T-helper 1 cell treated with Interleukin-12 subunit alpha and Interleukin-12 subunit beta and Interleukin-4 antibody, amounts not matched to agents 30 μg/mL and 1 μg/mL, for 36 hours (primary cell): ENCODE data around the gene MLC1.

Experiments used
- H3K27ac Mint-ChIP-seq: one replicate; pipeline ENCODE4 v1.8.0; 2021; ENCODE audit warnings: mild to moderate bottlenecking, mixed read lengths
- H3K27me3 Mint-ChIP-seq: one replicate; pipeline ENCODE4 v1.8.0; 2021; ENCODE audit warnings: low read depth, mixed read lengths
- H3K36me3 Mint-ChIP-seq: one replicate; pipeline ENCODE4 v1.8.0; 2021; ENCODE audit warnings: low read depth, mixed read lengths
- H3K4me1 Mint-ChIP-seq: one replicate; pipeline ENCODE4 v1.8.0; 2021; ENCODE audit warnings: low read depth, mixed read lengths
- H3K4me3 Mint-ChIP-seq: one replicate; pipeline ENCODE4 v1.8.0; 2021; ENCODE audit warnings: mild to moderate bottlenecking, moderate library complexity, mixed read lengths
- H3K9me3 Mint-ChIP-seq: one replicate; pipeline ENCODE4 v1.8.0; 2021; ENCODE audit warnings: mixed read lengths

Gene MLC1

GRCh38 chr22:50032941-50033601 lies 52.2 kb downstream of the MLC1 start:
- Mint-ChIP-seq H3K4me3 (no peak overlapping the region), H3K36me3 (no peaks in the 10 kb centered on the region), H3K27me3 (peaks cover 6% of the 10 kb centered on the region), H3K9me3 (no peaks in the 10 kb centered on the region), H3K4me1 (peaks cover 1% of the 10 kb centered on the region), H3K27ac (no peak overlapping the region)

GRCh38 chr22:50032109-50032871 lies 52.9 kb downstream of the MLC1 start:
- Mint-ChIP-seq H3K27me3 (peaks cover under 1% of the 10 kb centered on the region), H3K9me3 (no peaks in the 10 kb centered on the region), H3K4me3 (no peak overlapping the region), H3K27ac (no peak overlapping the region), H3K36me3 (no peaks in the 10 kb centered on the region), H3K4me1 (peaks cover 4% of the 10 kb centered on the region)

- Mint-ChIP-seq H3K9me3 (no peaks in the 10 kb centered on the region), H3K4me3 (no peak overlapping the region), H3K27ac (no peak overlapping the region), H3K27me3 (no peaks in the 10 kb centered on the region), H3K36me3 (no peaks in the 10 kb centered on the region), H3K4me1 (peaks cover 4% of the 10 kb centered on the region)
Measured at GRCh38 chr22:50031189-50032091, 53.8 kb downstream of the MLC1 start.

GRCh38 chr22:50030297-50031188 lies 54.7 kb downstream of the MLC1 start:
- H3K4me3 Mint-ChIP-seq = no peak overlapping the region
- no peaks in the 10 kb centered on the region for H3K9me3 Mint-ChIP-seq
- H3K36me3 Mint-ChIP-seq = no peaks in the 10 kb centered on the region
- peaks cover 4% of the 10 kb centered on the region for H3K4me1 Mint-ChIP-seq
- no peaks in the 10 kb centered on the region for H3K27me3 Mint-ChIP-seq
- no peak overlapping the region for H3K27ac Mint-ChIP-seq

- Mint-ChIP-seq H3K4me1 (peaks cover 3% of the 10 kb centered on the region), H3K27me3 (peaks cover 6% of the 10 kb centered on the region), H3K36me3 (no peaks in the 10 kb centered on the region), H3K9me3 (no peaks in the 10 kb centered on the region), H3K27ac (no peak overlapping the region), H3K4me3 (no peak overlapping the region)
Measured at GRCh38 chr22:50027639-50028537, 57.3 kb downstream of the MLC1 start.

- H3K4me1 Mint-ChIP-seq = peaks cover 3% of the 10 kb centered on the region
- no peak overlapping the region for H3K4me3 Mint-ChIP-seq
- H3K9me3 Mint-ChIP-seq = no peaks in the 10 kb centered on the region
- peaks cover 6% of the 10 kb centered on the region for H3K27me3 Mint-ChIP-seq
- H3K27ac Mint-ChIP-seq = no peak overlapping the region
- no peaks in the 10 kb centered on the region for H3K36me3 Mint-ChIP-seq
Measured at GRCh38 chr22:50025993-50026392, 59.2 kb downstream of the MLC1 start.

- H3K36me3 Mint-ChIP-seq = no peaks in the 10 kb centered on the region
- H3K9me3 Mint-ChIP-seq = peaks cover 4% of the 10 kb centered on the region
- H3K4me1 Mint-ChIP-seq = peaks cover 11% of the 10 kb centered on the region
- no peak overlapping the region for H3K4me3 Mint-ChIP-seq
- no peak overlapping the region for H3K27ac Mint-ChIP-seq
- peaks cover 6% of the 10 kb centered on the region for H3K27me3 Mint-ChIP-seq
Measured at GRCh38 chr22:50022171-50022819, 62.9 kb downstream of the MLC1 start.

GRCh38 chr22:50020606-50021005 lies 64.6 kb downstream of the MLC1 start:
- Mint-ChIP-seq H3K27me3 (peaks cover 6% of the 10 kb centered on the region), H3K36me3 (no peaks in the 10 kb centered on the region), H3K4me1 (peaks cover 11% of the 10 kb centered on the region), H3K27ac (no peak overlapping the region), H3K9me3 (peaks cover 4% of the 10 kb centered on the region), H3K4me3 (no peak overlapping the region)

GRCh38 chr22:50019316-50019715 lies 65.9 kb downstream of the MLC1 start:
- peaks cover 4% of the 10 kb centered on the region for H3K9me3 Mint-ChIP-seq
- no peak overlapping the region for H3K4me3 Mint-ChIP-seq
- no peaks in the 10 kb centered on the region for H3K27me3 Mint-ChIP-seq
- no peaks in the 10 kb centered on the region for H3K36me3 Mint-ChIP-seq
- peaks cover 11% of the 10 kb centered on the region for H3K4me1 Mint-ChIP-seq
- H3K27ac Mint-ChIP-seq = no peak overlapping the region

- Mint-ChIP-seq H3K36me3 (no peaks in the 10 kb centered on the region), H3K27me3 (no peaks in the 10 kb centered on the region), H3K4me1 (peaks cover 11% of the 10 kb centered on the region), H3K4me3 (no peak overlapping the region), H3K27ac (no peak overlapping the region), H3K9me3 (peaks cover 4% of the 10 kb centered on the region)
Measured at GRCh38 chr22:50018608-50019285, 66.5 kb downstream of the MLC1 start.

- H3K4me1 Mint-ChIP-seq = peaks cover 11% of the 10 kb centered on the region
Measured at GRCh38 chr22:50017701-50018224, 67.5 kb downstream of the MLC1 start.

GRCh38 chr22:50016988-50017700 lies 68.1 kb downstream of the MLC1 start:
- no peak overlapping the region for H3K4me3 Mint-ChIP-seq
- H3K9me3 Mint-ChIP-seq = peaks cover 4% of the 10 kb centered on the region
- peaks cover 11% of the 10 kb centered on the region for H3K4me1 Mint-ChIP-seq
- H3K27me3 Mint-ChIP-seq = peaks cover 3% of the 10 kb centered on the region
- H3K27ac Mint-ChIP-seq = no peak overlapping the region
- no peaks in the 10 kb centered on the region for H3K36me3 Mint-ChIP-seq

More at GRCh38 chr22:50017701-50018224, 67.5 kb downstream of the MLC1 start:
- no peaks in the 10 kb centered on the region for H3K27me3 Mint-ChIP-seq
- H3K36me3 Mint-ChIP-seq = no peaks in the 10 kb centered on the region
- peaks cover 4% of the 10 kb centered on the region for H3K9me3 Mint-ChIP-seq
- H3K27ac Mint-ChIP-seq = no peak overlapping the region
- H3K4me3 Mint-ChIP-seq = no peak overlapping the region
